Right lung (tissue), 5 donors: ENCODE measurements around the gene ZNF660. TPM values are rescaled to one million over a fixed set of nuclear protein-coding genes. Genes with fewer than 3 reads are reported as not detected.
A peak's percentile ranks its signal among the peaks of the same experiment; 100 is the strongest.

Experiments
- DNase-seq, 2 donors: peaks; one replicate each; pipeline ENCODE4 v3.0.0-alpha.2; 2013
- polyA plus RNA-seq, 5 donors: library from polyadenylated mRNA; unstranded; fragments of 120-200 nt; gene quantifications; one replicate each; pipeline versions ENCODE4 v1.2.1 to v1.2.3, GENCODE V29; 2013; ENCODE audit warnings: inconsistent platforms in 1 of 5, low replicate concordance in 1 of 5; ENCODE audit not compliant: insufficient read length in 5 of 5, insufficient read depth in 1 of 5

ZNF660 gene
- polyA plus RNA-seq, 5 donors = 9.5 to 27.0 (median 24.3) TPM

DNA sequence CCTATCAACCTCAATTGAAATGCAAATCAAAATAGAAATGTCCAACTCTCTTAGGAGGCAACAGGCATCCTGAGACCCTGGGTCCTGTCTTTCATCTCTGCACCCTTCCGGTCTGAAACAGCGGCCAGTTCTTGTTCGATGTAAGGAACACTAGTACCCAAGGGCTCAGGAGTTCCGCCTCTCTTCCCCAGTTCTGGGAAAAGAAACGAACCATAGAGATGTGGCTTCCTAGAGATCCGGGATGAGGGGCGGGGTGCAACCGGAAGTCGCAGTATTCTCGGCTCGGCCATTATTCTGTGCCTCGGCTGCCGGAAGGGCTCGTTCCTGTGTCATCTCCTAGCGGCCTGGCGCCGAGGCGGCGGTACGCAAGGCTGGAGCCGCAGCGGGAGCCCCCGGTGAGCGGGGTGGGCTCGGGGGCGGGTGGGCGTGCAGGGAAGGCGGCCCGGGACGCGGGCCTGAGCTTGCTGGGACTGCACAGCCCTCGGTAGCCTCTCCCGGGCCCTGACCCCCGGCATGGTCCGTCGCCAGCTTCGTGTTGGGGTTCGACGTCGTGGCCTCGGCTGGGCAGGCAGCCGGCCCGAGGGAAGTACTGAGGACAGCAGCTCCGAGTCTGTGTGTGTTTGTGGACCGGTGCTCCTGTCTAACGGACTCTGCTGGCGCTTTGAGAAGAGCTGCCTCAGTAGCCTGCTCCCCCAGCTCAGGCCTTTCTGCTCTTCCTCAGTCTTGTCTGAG lies 40.2 kb downstream of the ZNF660 start, which contains the start of gene ZNF197:
Gene ZNF197 (plus strand): TSS at position 288 of the 732 bp plus-strand sequence. CDS start 4,119 bp downstream, outside the sequence.
- DNase-seq = peak; percentile 84 to 87

DNA sequence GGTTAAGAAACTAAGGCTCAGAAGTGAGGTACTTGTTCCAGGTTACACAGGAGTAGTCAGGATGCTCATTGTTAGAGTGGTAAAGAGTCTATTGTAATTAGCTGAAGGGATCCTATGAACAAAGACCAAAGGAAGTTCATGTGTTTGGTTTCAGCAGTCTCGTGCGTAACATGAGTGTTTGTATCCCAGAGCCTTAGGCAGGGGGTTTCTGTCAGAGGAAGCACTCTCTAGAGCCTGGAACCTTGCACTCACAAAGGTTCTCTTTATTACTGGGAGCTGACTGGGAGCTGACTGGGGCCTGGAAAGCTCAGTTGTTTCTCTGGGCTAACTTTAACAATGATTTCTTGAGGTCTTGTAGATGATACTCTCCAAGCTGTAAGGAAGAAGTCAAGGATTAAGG lies 44.0 kb downstream of the ZNF660 start:
- no peak for DNase-seq

DNA sequence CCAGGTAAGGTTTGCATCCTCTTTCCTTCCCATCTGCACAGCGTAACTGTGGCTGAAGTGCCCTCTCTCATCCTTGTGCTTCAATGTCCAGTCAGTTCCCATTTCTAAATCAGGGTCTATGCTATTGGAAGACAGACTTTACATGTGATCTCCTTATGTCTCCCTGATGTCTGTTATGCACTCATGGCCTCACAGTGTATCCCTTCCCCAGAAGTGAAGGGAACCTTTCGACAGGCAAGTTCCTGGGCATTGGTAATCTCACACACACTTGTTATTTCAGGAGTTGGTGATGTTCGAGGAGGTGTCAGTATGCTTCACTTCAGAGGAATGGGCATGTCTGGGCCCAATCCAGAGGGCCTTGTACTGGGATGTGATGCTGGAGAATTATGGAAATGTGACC lies 47.4 kb downstream of the ZNF660 start:
- no peak for DNase-seq

DNA sequence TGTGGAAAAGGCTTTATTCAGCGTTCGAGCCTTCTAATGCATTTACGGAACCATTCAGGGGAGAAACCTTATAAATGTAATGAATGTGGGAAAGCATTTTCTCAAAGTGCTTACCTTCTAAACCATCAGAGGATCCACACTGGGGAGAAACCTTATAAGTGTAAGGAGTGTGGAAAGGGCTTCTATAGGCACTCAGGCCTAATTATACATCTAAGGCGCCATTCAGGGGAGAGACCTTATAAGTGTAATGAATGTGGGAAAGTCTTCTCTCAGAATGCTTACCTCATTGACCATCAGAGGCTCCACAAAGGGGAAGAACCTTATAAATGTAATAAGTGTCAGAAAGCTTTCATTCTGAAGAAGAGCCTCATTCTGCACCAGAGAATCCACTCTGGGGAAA lies 57.6 kb downstream of the ZNF660 start:
- no peak for DNase-seq

DNA sequence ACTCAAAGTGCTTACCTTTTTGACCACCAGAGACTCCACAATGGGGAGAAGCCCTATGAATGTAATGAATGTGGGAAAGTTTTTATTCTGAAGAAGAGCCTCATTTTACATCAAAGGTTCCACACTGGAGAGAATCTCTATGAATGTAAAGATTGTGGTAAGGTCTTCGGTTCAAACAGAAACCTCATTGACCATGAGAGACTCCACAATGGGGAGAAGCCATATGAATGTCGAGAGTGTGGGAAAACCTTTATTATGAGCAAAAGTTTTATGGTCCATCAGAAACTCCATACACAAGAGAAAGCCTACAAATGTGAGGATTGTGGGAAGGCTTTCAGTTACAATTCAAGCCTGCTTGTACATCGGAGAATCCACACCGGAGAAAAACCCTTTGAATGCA lies 58.3 kb downstream of the ZNF660 start:
- no peak for DNase-seq

DNA sequence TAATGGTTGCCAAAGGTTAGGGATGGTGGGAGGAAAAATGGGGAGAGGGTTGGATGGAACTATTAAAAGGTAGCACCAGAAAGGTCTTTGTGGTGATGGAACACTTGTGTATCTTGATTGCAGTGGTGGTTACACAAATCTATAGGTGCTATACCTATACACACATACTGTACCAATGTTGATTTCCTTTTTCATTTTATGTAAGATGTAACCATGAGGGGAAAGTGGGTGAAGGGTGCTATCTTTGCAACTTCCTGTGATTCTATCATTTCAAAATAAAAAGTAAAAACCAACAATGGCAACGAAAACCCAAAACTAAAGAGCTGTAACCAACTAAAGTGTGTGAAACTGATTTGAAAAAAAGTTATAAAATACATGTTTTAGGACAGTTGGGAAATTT lies 63.0 kb downstream of the ZNF660 start:
- no peak for DNase-seq

DNA sequence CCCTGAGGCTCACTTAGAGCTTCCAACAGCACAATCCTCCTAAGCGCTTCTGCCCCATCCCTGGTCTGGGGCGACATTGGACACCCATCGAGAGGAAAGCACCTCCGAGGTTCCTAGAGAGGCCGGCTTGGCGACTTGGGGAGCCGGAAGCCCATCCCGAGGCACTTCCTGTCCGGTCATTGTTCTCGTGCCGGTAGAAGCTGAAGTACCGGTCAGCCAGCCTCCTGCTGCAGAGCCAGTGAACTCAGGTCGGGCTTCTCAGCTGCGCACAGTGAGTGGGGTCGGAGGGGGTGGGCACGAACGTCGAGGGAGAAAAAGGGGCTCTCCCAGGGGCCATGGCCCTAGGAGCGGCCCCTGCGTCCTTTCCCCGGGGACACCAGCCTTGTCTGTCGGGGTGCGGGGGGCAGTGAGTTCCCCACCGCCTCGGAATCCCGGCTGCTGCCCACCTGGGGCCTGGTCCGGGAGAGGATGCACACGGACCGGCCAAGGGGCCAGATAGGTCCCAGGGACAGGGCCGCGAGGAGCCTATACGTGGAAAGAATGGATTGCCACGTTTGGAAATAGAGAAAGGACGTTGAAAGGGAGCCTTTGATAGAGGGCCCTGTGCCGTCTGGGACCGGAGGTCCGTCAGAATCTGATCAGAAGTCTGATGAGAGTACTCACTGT lies 63.9 kb downstream of the ZNF660 start, which contains the start of gene ZNF35:
Gene ZNF35 (plus strand): TSS at position 169 of the 666 bp plus-strand sequence. CDS start 2,336 bp downstream, outside the sequence.
- DNase-seq = peak; percentile 60 to 65

Other genes starting within 250 kb of the ZNF660 start
- 10 to 100 TPM; 20.2 to 29.4 (median 26.3) TPM for gene TCAIM, start 246.2 kb upstream of the ZNF660 start, polyA plus RNA-seq
- 10 to 100 TPM; 19.5 to 33.5 (median 26.5) TPM for gene ZNF445, start 107.3 kb upstream of the ZNF660 start, polyA plus RNA-seq
- 10 to 100 TPM; 14.9 to 19.4 (median 18.9) TPM for gene ZKSCAN7, start 29.8 kb upstream of the ZNF660 start, polyA plus RNA-seq
- 10 to 100 TPM; 23.5 to 40.2 (median 35.6) TPM for gene ZNF197, start 40.1 kb downstream of the ZNF660 start, polyA plus RNA-seq
- 10 to 100 TPM in 4 of 5 donors, 1 to 10 TPM in 1; 7.5 to 12.1 (median 11.2) TPM for gene ZNF35, start 63.8 kb downstream of the ZNF660 start, polyA plus RNA-seq
- gene ZNF502, start 127.7 kb downstream of the ZNF660 start, polyA plus RNA-seq = 10 to 100 TPM in 4 of 5 donors, 1 to 10 TPM in 1; 9.1 to 15.0 (median 12.6) TPM
- 10 to 100 TPM in 2 of 5 donors, 1 to 10 TPM in 3; 7.0 to 15.2 (median 9.9) TPM for gene ZNF501, start 144.7 kb downstream of the ZNF660 start, polyA plus RNA-seq
- 10 to 100 TPM; 36.2 to 67.3 (median 61.7) TPM for gene KIAA1143, start 176.7 kb downstream of the ZNF660 start, polyA plus RNA-seq
- gene KIF15, start 176.8 kb downstream of the ZNF660 start, polyA plus RNA-seq = 10 to 100 TPM; 15.2 to 43.9 (median 24.7) TPM